Neural progenitor cell (in vitro differentiated cells): ENCODE measurements around the gene TATDN3.
"Not testable (repeated sequence)": the region's sequence is repeated elsewhere in the genome, so short reads cannot be mapped to it uniquely, and the experiment has no call there.

Experiments
- CTCF ChIP-seq: fragments of 200-600 bp; sonication (generic); IDR thresholded peaks from 2 replicates; pipeline ENCODE4 v1.5.1; 2017; ENCODE audit warnings: antibody characterized with exemption, mild to moderate bottlenecking
- EZH2 ChIP-seq: fragments of 200-600 bp; sonication (generic); IDR thresholded peaks from 2 replicates; pipeline ENCODE4 v1.6.1; 2017; ENCODE audit warnings: antibody characterized with exemption, mild to moderate bottlenecking, moderate library complexity
- EZH2phosphoT487 ChIP-seq: fragments of 200-600 bp; sonication (generic); IDR thresholded peaks from 2 replicates; pipeline ENCODE4 v1.6.1; 2017; ENCODE audit warnings: antibody characterized with exemption

DNA sequence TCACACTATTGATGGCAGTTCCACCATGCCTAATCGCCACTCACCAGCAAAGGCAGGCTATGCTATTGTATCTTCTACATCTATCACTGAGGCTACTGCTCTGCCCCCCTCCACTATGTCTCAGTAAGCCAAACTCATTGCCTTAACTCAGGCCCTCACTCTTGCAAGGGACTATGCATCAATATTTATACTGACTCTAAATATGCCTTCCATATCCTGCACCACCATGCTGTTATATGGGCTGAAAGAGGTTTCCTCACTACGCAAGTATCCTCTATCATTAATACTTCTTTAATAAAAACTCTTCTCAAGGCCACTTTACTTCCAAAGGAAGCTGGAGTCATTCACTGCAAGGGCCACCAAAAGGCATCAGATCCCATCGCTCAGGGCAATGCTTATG lies 52.8 kb downstream of the TATDN3 start:
- not testable (repeated sequence) for TF ChIP-seq EZH2phosphoT487, CTCF, EZH2
